Mammary microvascular endothelial cell (primary cell): ENCODE results near the gene HMCN1. TPM values are rescaled to one million over a fixed set of nuclear protein-coding genes. Genes with fewer than 3 reads are reported as not detected.

Source experiments
- total RNA-seq: library from RNA; depleted of rRNA; stranded (reverse); fragments of >200 nt; gene quantifications from 2 replicates; pipeline ENCODE4 v1.2.3, GENCODE V29; 2015

The HMCN1 gene
- 0.87 and 2.5 TPM in 2 replicates for total RNA-seq

DNA sequence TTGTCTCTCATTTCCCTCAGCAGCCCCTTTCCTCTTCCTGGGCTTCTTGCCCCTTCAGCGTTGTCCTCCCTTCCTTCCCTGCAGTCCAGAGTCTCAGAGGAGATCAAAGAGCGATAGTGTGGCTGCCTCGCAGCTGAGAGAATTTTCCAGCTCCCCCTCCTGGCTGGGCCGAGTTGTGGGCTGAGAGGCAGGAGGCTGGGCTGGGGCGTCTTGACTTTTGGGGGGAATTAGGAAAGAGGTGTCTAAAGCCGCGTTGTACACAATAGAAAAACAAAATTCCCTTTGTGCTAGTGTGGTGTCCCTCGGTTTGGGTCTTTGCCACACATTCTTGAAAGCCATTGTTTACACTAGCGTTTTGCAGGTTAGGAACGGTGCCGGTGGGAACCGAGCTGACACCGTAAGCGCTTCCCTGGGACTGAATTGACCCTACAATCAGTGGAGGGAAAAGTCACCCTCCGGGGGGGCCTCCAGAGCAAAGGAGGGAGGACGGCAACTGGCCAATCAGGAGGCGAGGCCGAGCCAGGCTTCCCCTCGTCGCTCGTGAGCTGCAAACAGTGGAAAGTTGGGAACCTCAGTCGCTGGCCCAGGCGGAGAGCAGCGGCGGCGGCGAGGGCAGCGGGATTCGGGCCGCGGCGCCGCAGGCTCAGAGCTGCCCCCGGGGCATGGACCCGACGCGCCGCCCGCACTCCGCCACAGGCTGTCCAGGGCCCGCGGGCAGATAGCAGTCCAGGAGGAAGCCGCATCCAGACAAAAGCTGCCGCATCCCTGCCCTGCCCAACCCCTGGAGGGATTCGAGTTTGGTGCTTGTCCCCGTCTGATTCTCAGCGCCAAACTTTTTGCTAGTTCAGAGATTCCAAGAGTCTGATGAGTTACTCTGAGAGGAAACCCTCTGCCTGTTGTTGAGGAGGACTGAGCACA is at the start of gene HMCN1:
Gene HMCN1 (plus strand): TSS at position 574 of the 918 bp plus-strand sequence. CDS start 389 bp downstream, outside the sequence.

